Endothelial cell of umbilical vein (primary cell): Measurements from ENCODE around the gene MAML2. TPM values are rescaled to one million over a fixed set of nuclear protein-coding genes. Genes with fewer than 3 reads are reported as not detected.

Experiments
- BruUV-seq: library from RNA; stranded (reverse); fragments of 400-500 nt; replicated peaks from 2 replicates; lab custom pipeline; 2021; lab: Mats Ljungman, UMichigan
- CTCF ChIA-PET: fragments of 300-600, 350-600 bp; sonication (Branson Sonifier 250); formaldehyde crosslinking; loops from one replicate; lab custom pipeline; 2021; ENCODE audit warnings: antibody characterized with exemption, inconsistent platforms; lab: Charles Lee
- POLR2A ChIA-PET: fragments of 300-600, 350-600 bp; sonication (Branson Sonifier 250); formaldehyde crosslinking; loops from one replicate; lab custom pipeline; 2021; ENCODE audit warnings: antibody characterized with exemption, inconsistent platforms; lab: Charles Lee
- DNase-seq: peaks from one replicate; pipeline ENCODE4 v3.0.0-alpha.2; 2011; ENCODE audit warnings: low read depth, low spot score
- FAIRE-seq: peaks from 2 replicates; lab custom pipeline; 2011; peaks lifted over from hg19 to GRCh38; lab: Jason Lieb, UNC
- H2AFZ ChIP-seq: 2 replicates; pipeline ENCODE4 v1.6.0; 2012; ENCODE audit warnings: low read depth, low read length, control low read depth, inconsistent platforms
- H3K27ac ChIP-seq: 2 replicates; pipeline ENCODE4 v1.5.1; 2011; ENCODE audit warnings: low read depth, mild to moderate bottlenecking, control low read depth, low read length, moderate library complexity; ENCODE audit not compliant: insufficient read depth
- H3K27me3 ChIP-seq, 2 experiments: 2 replicates each; pipeline versions ENCODE4 v1.6.0 to v1.6.1; 2011; ENCODE audit warnings: low read length in 2 of 2, mixed read lengths in 1 of 2; ENCODE audit not compliant: control insufficient read depth in 2 of 2, insufficient read depth in 2 of 2
- H3K36me3 ChIP-seq, 2 experiments: 2 replicates in 1 of 2; 3 replicates in 1 of 2; pipeline ENCODE4 v1.5.1; 2011; ENCODE audit warnings: low read length in 2 of 2, mild to moderate bottlenecking in 1 of 2, moderate library complexity in 1 of 2; ENCODE audit not compliant: control insufficient read depth in 2 of 2, insufficient read depth in 2 of 2; ENCODE audit errors: extremely low read depth in 1 of 2
- H3K4me1 ChIP-seq: 3 replicates; pipeline ENCODE4 v1.5.1; 2011; ENCODE audit warnings: mild to moderate bottlenecking, low read length; ENCODE audit not compliant: control insufficient read depth, insufficient read depth; ENCODE audit errors: extremely low read depth
- H3K4me2 ChIP-seq: 2 replicates; pipeline ENCODE4 v1.6.1; 2011; ENCODE audit warnings: low read length, control low read depth, mixed read lengths; ENCODE audit not compliant: insufficient read depth
- H3K4me3 ChIP-seq, 3 experiments: fragments of 200-600 bp in 1 of 3; sonication (generic), shearing (Covaris generic) in 1 of 3; replicated peaks in 1 of 3; 2 replicates each; pipeline ENCODE4 v1.5.1; 2011 to 2016; ENCODE audit warnings: control low read depth in 3 of 3, low read length in 3 of 3, mild to moderate bottlenecking in 2 of 3, inconsistent platforms in 1 of 3, low read depth in 1 of 3, moderate library complexity in 1 of 3; ENCODE audit not compliant: insufficient read depth in 1 of 3
- H3K79me2 ChIP-seq: 2 replicates; pipeline ENCODE4 v1.6.0; 2012; ENCODE audit warnings: low read length, inconsistent platforms; ENCODE audit not compliant: control insufficient read depth, insufficient read depth
- H3K9ac ChIP-seq: replicated peaks from 2 replicates; pipeline ENCODE3; 2011; ENCODE audit warnings: low read length, control low read depth; ENCODE audit not compliant: insufficient read depth; ENCODE audit errors: extremely low read depth
- H3K9me1 ChIP-seq: replicated peaks from 3 replicates; pipeline ENCODE4 v1.6.0; 2011; ENCODE audit warnings: mild to moderate bottlenecking, low read length; ENCODE audit not compliant: control insufficient read depth, insufficient read depth; ENCODE audit errors: extremely low read depth
- H3K9me3 ChIP-seq: replicated peaks from 2 replicates; pipeline ENCODE4 v1.5.1; 2012; ENCODE audit warnings: low read length, inconsistent platforms; ENCODE audit not compliant: control insufficient read depth, insufficient read depth
- H4K20me1 ChIP-seq: replicated peaks from 2 replicates; pipeline ENCODE3; 2011; ENCODE audit warnings: mild to moderate bottlenecking, low read length; ENCODE audit not compliant: control insufficient read depth, insufficient read depth; ENCODE audit errors: extremely low read depth
- EZH2 ChIP-seq: IDR thresholded peaks from 2 replicates; pipeline ENCODE4 v1.6.1; 2012; ENCODE audit warnings: borderline replicate concordance, low read depth, mild to moderate bottlenecking, moderate library complexity, low read length, inconsistent platforms; ENCODE audit not compliant: severe bottlenecking
- FOS ChIP-seq: IDR thresholded peaks from 2 replicates; pipeline ENCODE4 v1.6.1; 2011; ENCODE audit warnings: mild to moderate bottlenecking, low read length, moderate library complexity, borderline replicate concordance; ENCODE audit not compliant: insufficient read depth
- GATA2 ChIP-seq: IDR thresholded peaks from 2 replicates; pipeline ENCODE4 v1.7.0; 2011; ENCODE audit warnings: low read depth, mild to moderate bottlenecking, moderate library complexity, mixed read lengths, low read length; ENCODE audit not compliant: insufficient read length, insufficient read depth
- JUN ChIP-seq: IDR thresholded peaks from 2 replicates; pipeline ENCODE4 v1.6.1; 2011; ENCODE audit warnings: borderline replicate concordance, low read depth; ENCODE audit not compliant: insufficient read length, insufficient read depth
- MYC ChIP-seq: IDR thresholded peaks from one replicate; pipeline ENCODE4 v1.6.1; 2011; ENCODE audit warnings: mild to moderate bottlenecking, low read depth, low read length
- POLR2A ChIP-seq: IDR thresholded peaks from 2 replicates; pipeline ENCODE4 v1.6.1; 2012; ENCODE audit warnings: low read depth, mild to moderate bottlenecking, control low read depth, low read length
- POLR2AphosphoS5 ChIP-seq: IDR thresholded peaks from 2 replicates; pipeline ENCODE4 v1.6.1; 2012; ENCODE audit warnings: low read depth, mild to moderate bottlenecking, control low read depth, low read length, moderate library complexity; ENCODE audit not compliant: insufficient read depth
- dilution Hi-C: fragments of 300-500 bp; cut with MboI; formaldehyde crosslinking; loops from one replicate; pipeline ENCODE4 v1.15.0; 2019; ENCODE audit warnings: low sequenced_read_pairs; ENCODE audit not compliant: extremely low pct_ligation_motif_present
- intact Hi-C: fragments of 100-400 bp; cut with micrococcal nuclease; formaldehyde crosslinking; loops from one replicate; pipeline ENCODE4 v1.10.0; 2022
- polyA plus RNA-seq, 4 experiments: library from polyadenylated mRNA; depleted of rRNA in 3 of 4; stranded (reverse) in 3 of 4; unstranded in 1 of 4; fragments of >200 nt; gene quantifications; 2 replicates each; pipeline versions ENCODE4 v1.2.1 to v1.2.3, GENCODE V29; 2011 to 2012; ENCODE audit warnings: missing spikeins in 1 of 4
- total RNA-seq: library from RNA; stranded (reverse); gene quantifications from 2 replicates; pipeline ENCODE4 v1.2.3, GENCODE V29; 2021
- TF ChIP-seq, protein P1 (sequence below), 2 donors: IDR thresholded peaks; 1 replicate in 1 of 2; 2 replicates in 1 of 2; pipeline ENCODE4 v1.5.1; 2011; ENCODE audit warnings: low read length in 2 of 2, mild to moderate bottlenecking in 2 of 2, moderate library complexity in 2 of 2, control low read depth in 1 of 2, inconsistent platforms in 1 of 2, low read depth in 1 of 2; ENCODE audit not compliant: insufficient read depth in 1 of 2; ENCODE audit errors: extremely low read depth in 1 of 2
- TF ChIP-seq, protein P2 (sequence below): IDR thresholded peaks from 2 replicates; pipeline ENCODE4 v1.6.1; 2011; ENCODE audit not compliant: insufficient read depth, insufficient read length

The MAML2 gene
- total and polyA plus RNA-seq, 2 donors (not counting 3 experiments of a cell fraction or from before 2014, with no cell fraction given), result 12.4 to 16.8 TPM

GRCh38 chr11:95989780-95990179 lies 353.2 kb downstream of the MAML2 start:
- no peak for FAIRE-seq
- H2AFZ ChIP-seq, result no peak overlapping the region
- H3K27me3 ChIP-seq, result no peaks in the 10 kb centered on the region
- no peaks in the 10 kb centered on the region for H3K4me1 ChIP-seq
- no peaks in the 10 kb centered on the region for H3K79me2 ChIP-seq
- H3K4me3 ChIP-seq, result no peak overlapping the region
- no peak for DNase-seq
- no peak overlapping the region for H3K4me2 ChIP-seq
- H3K9me3 ChIP-seq, result no peaks in the 10 kb centered on the region
- intact Hi-C loops (no loop called here), dilution Hi-C loops (no loop called here)
- TF ChIP-seq, protein P1, sequence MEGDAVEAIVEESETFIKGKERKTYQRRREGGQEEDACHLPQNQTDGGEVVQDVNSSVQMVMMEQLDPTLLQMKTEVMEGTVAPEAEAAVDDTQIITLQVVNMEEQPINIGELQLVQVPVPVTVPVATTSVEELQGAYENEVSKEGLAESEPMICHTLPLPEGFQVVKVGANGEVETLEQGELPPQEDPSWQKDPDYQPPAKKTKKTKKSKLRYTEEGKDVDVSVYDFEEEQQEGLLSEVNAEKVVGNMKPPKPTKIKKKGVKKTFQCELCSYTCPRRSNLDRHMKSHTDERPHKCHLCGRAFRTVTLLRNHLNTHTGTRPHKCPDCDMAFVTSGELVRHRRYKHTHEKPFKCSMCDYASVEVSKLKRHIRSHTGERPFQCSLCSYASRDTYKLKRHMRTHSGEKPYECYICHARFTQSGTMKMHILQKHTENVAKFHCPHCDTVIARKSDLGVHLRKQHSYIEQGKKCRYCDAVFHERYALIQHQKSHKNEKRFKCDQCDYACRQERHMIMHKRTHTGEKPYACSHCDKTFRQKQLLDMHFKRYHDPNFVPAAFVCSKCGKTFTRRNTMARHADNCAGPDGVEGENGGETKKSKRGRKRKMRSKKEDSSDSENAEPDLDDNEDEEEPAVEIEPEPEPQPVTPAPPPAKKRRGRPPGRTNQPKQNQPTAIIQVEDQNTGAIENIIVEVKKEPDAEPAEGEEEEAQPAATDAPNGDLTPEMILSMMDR (IDR thresholded peaks at IDR 0.05; ENCODE audit: extremely low read depth in 1 of 2, insufficient read depth in 1 of 2, low read depth in 1 of 2, low read length in 2 of 2), result no peak
- no peak for TF ChIP-seq POLR2AphosphoS5
- no peak for TF ChIP-seq POLR2A
- TF ChIP-seq, protein P2, sequence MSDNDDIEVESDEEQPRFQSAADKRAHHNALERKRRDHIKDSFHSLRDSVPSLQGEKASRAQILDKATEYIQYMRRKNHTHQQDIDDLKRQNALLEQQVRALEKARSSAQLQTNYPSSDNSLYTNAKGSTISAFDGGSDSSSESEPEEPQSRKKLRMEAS, result no peak
- no peak for TF ChIP-seq EZH2
- TF ChIP-seq FOS, result no peak
- no peak for TF ChIP-seq GATA2
- no peak for TF ChIP-seq JUN
- TF ChIP-seq MYC, result no peak
- BruUV-seq, result no TSS peak
- no peak overlapping the region for H3K9ac ChIP-seq
- CTCF ChIA-PET, result no interaction called here
- no peaks in the 10 kb centered on the region for H3K36me3 ChIP-seq
- POLR2A ChIA-PET, result no interaction called here
- H3K27ac ChIP-seq, result no peak overlapping the region
- H3K9me1 ChIP-seq, result no peaks in the 10 kb centered on the region
- no peaks in the 10 kb centered on the region for H4K20me1 ChIP-seq
